Muscle layer of duodenum (tissue), 2 donors: Measurements from ENCODE around the gene IRF7.

ENCODE experiments used
- H3K27ac ChIP-seq: one replicate; pipeline ENCODE4 v1.7.0; 2013; ENCODE audit warnings: mild to moderate bottlenecking, low read length
- H3K27me3 ChIP-seq: one replicate; pipeline ENCODE4 v1.7.0; 2013; ENCODE audit warnings: low read depth, mild to moderate bottlenecking, control low read depth, low read length
- H3K36me3 ChIP-seq, 2 donors: one replicate each; pipeline ENCODE4 v1.7.0; 2013; ENCODE audit warnings: low read length in 2 of 2, control low read depth in 1 of 2, mild to moderate bottlenecking in 1 of 2; ENCODE audit not compliant: insufficient read depth in 2 of 2, control insufficient read depth in 1 of 2
- H3K4me1 ChIP-seq, 2 donors: one replicate each; pipeline ENCODE4 v1.7.0; 2013; ENCODE audit warnings: low read length in 2 of 2, mild to moderate bottlenecking in 2 of 2, control low read depth in 1 of 2, moderate library complexity in 1 of 2; ENCODE audit not compliant: insufficient read depth in 2 of 2, control insufficient read depth in 1 of 2
- H3K4me3 ChIP-seq, 2 donors: one replicate each; pipeline ENCODE4 v1.7.0; 2013; ENCODE audit warnings: low read length in 2 of 2, low read depth in 1 of 2, mild to moderate bottlenecking in 1 of 2
- H3K9me3 ChIP-seq, 2 donors: one replicate each; pipeline ENCODE4 v1.7.0; 2013; ENCODE audit warnings: low read length in 2 of 2, control low read depth in 1 of 2, mild to moderate bottlenecking in 1 of 2; ENCODE audit not compliant: control insufficient read depth in 1 of 2
- donor health status: healthy.

IRF7 gene

GRCh38 chr11:611001-611996, 4.5 kb downstream of the IRF7 start:
- Histone ChIP-seq H3K4me1 (peaks cover 0 to 16% of the 10 kb centered on the region in 2 donors), H3K4me3 (no peak overlapping the region), H3K27me3 (no peaks in the 10 kb centered on the region), H3K27ac (no peak overlapping the region), H3K36me3 (peaks cover 44 to 70% of the 10 kb centered on the region in 2 donors), H3K9me3 (no peaks in the 10 kb centered on the region)

GRCh38 chr11:610146-610801, 5.5 kb downstream of the IRF7 start:
- H3K36me3 ChIP-seq: peaks cover 52 to 80% of the 10 kb centered on the region in 2 donors
- no peaks in the 10 kb centered on the region for H3K9me3 ChIP-seq
- H3K27me3 ChIP-seq: no peaks in the 10 kb centered on the region
- no peak overlapping the region for H3K27ac ChIP-seq
- H3K4me3 ChIP-seq: no peak overlapping the region
- peaks cover 0 to 19% of the 10 kb centered on the region in 2 donors for H3K4me1 ChIP-seq

DNA sequence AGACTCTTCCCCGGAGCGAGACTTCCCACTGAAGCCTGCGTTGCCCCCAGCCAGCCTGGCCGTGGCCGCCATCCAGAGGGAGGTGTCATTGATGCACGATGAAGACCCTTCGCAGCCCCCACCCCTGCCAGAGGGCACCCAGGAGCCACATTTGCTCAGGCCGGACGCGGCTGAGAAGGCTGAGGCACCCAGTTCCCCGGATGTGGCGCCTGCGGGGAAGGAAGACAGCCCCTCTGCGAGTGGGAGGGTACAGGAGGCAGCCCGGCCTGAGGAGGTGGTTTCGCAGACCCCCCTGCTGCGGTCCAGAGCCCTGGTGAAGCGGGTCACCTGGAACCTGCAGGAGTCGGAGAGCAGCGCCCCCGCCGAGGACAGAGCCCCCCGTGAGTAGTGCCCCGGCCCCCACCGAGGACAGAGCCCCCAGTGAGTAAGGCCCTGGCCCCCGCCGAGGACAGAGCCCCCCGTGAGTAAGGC, 6.4 kb downstream of the IRF7 start:
- H3K27ac ChIP-seq: no peak overlapping the region
- H3K27me3 ChIP-seq: no peaks in the 10 kb centered on the region
- peaks cover 58 to 89% of the 10 kb centered on the region in 2 donors for H3K36me3 ChIP-seq
- no peaks in the 10 kb centered on the region for H3K9me3 ChIP-seq
- H3K4me3 ChIP-seq: no peak overlapping the region
- H3K4me1 ChIP-seq: peaks cover 0 to 10% of the 10 kb centered on the region in 2 donors

- H3K4me3 ChIP-seq: no peak overlapping the region
- H3K36me3 ChIP-seq: peaks cover 63 to 94% of the 10 kb centered on the region in 2 donors
- H3K27ac ChIP-seq: no peak overlapping the region
- peaks cover 0 to 4% of the 10 kb centered on the region in 2 donors for H3K4me1 ChIP-seq
- no peaks in the 10 kb centered on the region for H3K27me3 ChIP-seq
- H3K9me3 ChIP-seq: no peaks in the 10 kb centered on the region
These were observed 6.9 kb downstream of the IRF7 start for GRCh38 chr11:608791-609251.

DNA sequence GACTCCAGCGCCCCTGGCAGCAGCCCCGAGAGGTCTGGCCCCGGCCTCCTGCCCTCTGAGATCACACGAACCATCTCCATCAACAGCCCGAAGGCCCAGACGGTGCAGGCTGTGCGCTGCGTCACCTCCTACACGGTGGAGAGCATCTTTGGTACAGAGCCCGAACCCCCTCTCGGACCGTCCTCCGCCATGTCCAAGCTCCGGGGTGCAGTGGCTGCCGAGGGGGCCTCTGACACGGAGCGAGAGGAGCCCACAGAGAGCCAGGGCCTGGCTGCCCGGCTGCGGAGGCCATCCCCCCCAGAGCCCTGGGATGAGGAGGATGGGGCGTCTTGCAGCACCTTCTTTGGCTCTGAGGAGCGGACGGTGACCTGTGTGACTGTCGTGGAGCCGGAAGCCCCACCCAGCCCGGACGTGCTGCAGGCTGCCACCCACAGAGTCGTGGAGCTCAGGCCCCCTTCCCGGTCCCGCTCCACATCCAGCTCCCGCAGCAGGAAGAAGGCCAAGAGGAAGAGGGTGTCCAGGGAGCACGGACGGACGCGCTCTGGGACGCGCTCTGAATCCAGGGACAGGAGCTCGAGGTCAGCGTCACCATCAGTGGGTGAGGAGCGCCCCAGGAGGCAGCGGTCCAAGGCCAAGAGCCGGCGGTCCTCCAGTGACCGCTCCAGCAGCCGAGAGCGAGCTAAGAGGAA, 7.6 kb downstream of the IRF7 start:
- Histone ChIP-seq H3K4me1 (peaks cover 0 to 4% of the 10 kb centered on the region in 2 donors), H3K9me3 (no peaks in the 10 kb centered on the region), H3K27me3 (no peaks in the 10 kb centered on the region), H3K27ac (no peak overlapping the region), H3K36me3 (peaks cover 63 to 98% of the 10 kb centered on the region in 2 donors), H3K4me3 (no peak overlapping the region)

GRCh38 chr11:607020-607780, 8.6 kb downstream of the IRF7 start:
- Histone ChIP-seq H3K27me3 (no peaks in the 10 kb centered on the region), H3K9me3 (no peaks in the 10 kb centered on the region), H3K4me1 (peaks cover 0 to 4% of the 10 kb centered on the region in 2 donors), H3K27ac (no peak overlapping the region), H3K4me3 (no peak overlapping the region), H3K36me3 (peaks cover 54 to 95% of the 10 kb centered on the region in 2 donors)

GRCh38 chr11:606245-606644, 9.5 kb downstream of the IRF7 start:
- H3K9me3 ChIP-seq: no peaks in the 10 kb centered on the region
- peaks cover 0 to 4% of the 10 kb centered on the region in 2 donors for H3K4me1 ChIP-seq
- H3K36me3 ChIP-seq: peaks cover 56 to 95% of the 10 kb centered on the region in 2 donors
- H3K27me3 ChIP-seq: no peaks in the 10 kb centered on the region
- no peak overlapping the region for H3K4me3 ChIP-seq
- H3K27ac ChIP-seq: no peak overlapping the region

- Histone ChIP-seq H3K4me1 (peaks cover 0 to 4% of the 10 kb centered on the region in 2 donors), H3K36me3 (peaks cover 49 to 91% of the 10 kb centered on the region in 2 donors), H3K27me3 (no peaks in the 10 kb centered on the region), H3K4me3 (no peak overlapping the region), H3K27ac (no peak overlapping the region), H3K9me3 (no peaks in the 10 kb centered on the region)
These were observed 10.2 kb downstream of the IRF7 start for GRCh38 chr11:605286-606129.

DNA sequence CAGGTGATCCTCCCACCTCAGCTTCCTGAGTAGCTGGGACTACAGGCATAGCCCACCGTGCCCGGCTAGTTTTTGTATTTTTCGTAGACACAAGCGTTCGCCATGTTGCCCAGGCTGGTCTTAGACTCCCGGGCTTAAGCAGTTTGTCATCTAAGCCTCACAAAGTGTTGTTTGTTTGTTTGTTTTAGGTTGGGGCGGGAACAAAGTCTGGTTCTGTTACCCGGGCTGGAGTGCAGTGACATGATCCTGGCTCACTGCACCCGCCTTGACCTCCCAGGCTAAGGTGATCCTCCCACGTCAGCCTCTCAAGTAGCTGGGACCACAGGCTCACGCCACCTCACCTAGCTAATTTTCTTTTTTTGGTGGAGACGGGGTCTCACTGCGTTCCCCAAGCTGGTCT, 12.6 kb downstream of the IRF7 start:
- Histone ChIP-seq H3K36me3 (peaks cover 48 to 83% of the 10 kb centered on the region in 2 donors), H3K4me3 (no peak overlapping the region), H3K4me1 (peaks cover 0 to 4% of the 10 kb centered on the region in 2 donors), H3K9me3 (no peaks in the 10 kb centered on the region), H3K27ac (no peak overlapping the region), H3K27me3 (no peaks in the 10 kb centered on the region)
